HCT116 (cell line): ENCODE measurements around the gene GRK5. TPM values are rescaled to one million over a fixed set of nuclear protein-coding genes. Genes with fewer than 3 reads are reported as not detected.
"Not testable (repeated sequence)": the region's sequence is repeated elsewhere in the genome, so short reads cannot be mapped to it uniquely, and the experiment has no call there.

Source experiments
- ATAC-seq: fragments of 200-7000 bp; cut with Tn5 transposase; 2 replicates; pipeline ENCODE4 v1.9.1; 2020; ENCODE audit warnings: mild to moderate bottlenecking, moderate library complexity
- BruUV-seq: library from RNA; stranded (reverse); fragments of 400-500 nt; replicated peaks from 2 replicates; lab custom pipeline; 2021; lab: Mats Ljungman, UMichigan
- CTCF ChIA-PET: fragments of 300-600 bp; sonication (Branson Sonifier 250); formaldehyde crosslinking; loops from one replicate; lab custom pipeline; 2021; ENCODE audit warnings: antibody characterized with exemption; lab: Charles Lee
- POLR2A ChIA-PET: fragments of 300-600, 350-600 bp; sonication (Branson Sonifier 250); formaldehyde crosslinking; loops from one replicate; lab custom pipeline; 2021; ENCODE audit warnings: antibody characterized with exemption; lab: Charles Lee
- RAD21 ChIA-PET, 2 experiments: fragments of 300-600 bp; sonication (Branson Sonifier 250); formaldehyde crosslinking; loops; one replicate each; lab custom pipeline; 2023; ENCODE audit warnings: low total read pairs in 2 of 2; ENCODE audit not compliant: uncharacterized antibody in 2 of 2, unreplicated experiment in 2 of 2, low non-redundant PET in 1 of 2; lab: Charles Lee
- DNase-seq: peaks from one replicate; pipeline ENCODE4 v3.0.0-alpha.2; 2010; ENCODE audit warnings: low read depth, low spot score
- H2AFZ ChIP-seq: fragments of 200-600 bp; shearing (Covaris generic), sonication (generic); 2 replicates; pipeline ENCODE4 v1.6.1; 2017; ENCODE audit warnings: low read depth, mixed run types, mixed read lengths, antibody characterized with exemption, low read length; ENCODE audit not compliant: poor library complexity, severe bottlenecking
- H3K27ac ChIP-seq: 2 replicates; pipeline ENCODE4 v1.5.1; 2012; ENCODE audit warnings: low read depth, low read length
- H3K27me3 ChIP-seq: fragments of 200-600 bp; sonication (generic); 2 replicates; pipeline ENCODE4 v1.6.1; 2016; ENCODE audit warnings: mixed run types, low read length, mixed read lengths; ENCODE audit not compliant: insufficient read depth
- H3K36me3 ChIP-seq, 2 experiments: fragments of 200-500 bp in 1 of 2; fragments of 200-600 bp in 1 of 2; sonication (Bioruptor generic) in 1 of 2; sonication (generic) in 1 of 2; 2 replicates each; pipeline versions ENCODE4 v1.5.1 to v1.6.1; 2014 to 2016; ENCODE audit warnings: low read length in 2 of 2, inconsistent platforms in 1 of 2, mixed read lengths in 1 of 2, mixed run types in 1 of 2; ENCODE audit not compliant: insufficient read depth in 2 of 2, control insufficient read depth in 1 of 2
- H3K4me1 ChIP-seq, 2 experiments: fragments of 200-600 bp in 1 of 2; sonication (generic) in 1 of 2; 2 replicates each; pipeline versions ENCODE4 v1.5.1 to v1.6.1; 2012 to 2017; ENCODE audit warnings: low read length in 2 of 2, inconsistent platforms in 1 of 2, mild to moderate bottlenecking in 1 of 2, mixed read lengths in 1 of 2, mixed run types in 1 of 2, moderate library complexity in 1 of 2; ENCODE audit not compliant: insufficient read depth in 2 of 2, control insufficient read depth in 1 of 2
- H3K4me2 ChIP-seq: fragments of 200-600 bp; sonication (generic); 2 replicates; pipeline ENCODE4 v1.6.1; 2017; ENCODE audit warnings: mixed run types, low read length, mixed read lengths
- H3K4me3 ChIP-seq, 2 experiments: fragments of 200-600 bp in 1 of 2; sonication (generic) in 1 of 2; replicated peaks in 1 of 2; 2 replicates each; pipeline ENCODE4 v1.5.1; 2011 to 2016; ENCODE audit warnings: low read length in 2 of 2, control low read depth in 1 of 2, low read depth in 1 of 2, mild to moderate bottlenecking in 1 of 2, mixed read lengths in 1 of 2, mixed run types in 1 of 2
- H3K79me2 ChIP-seq: fragments of 200-600 bp; sonication (generic); 2 replicates; pipeline ENCODE4 v1.6.1; 2017; ENCODE audit warnings: mild to moderate bottlenecking, mixed run types, low read length, moderate library complexity, mixed read lengths; ENCODE audit not compliant: insufficient read depth
- H3K9ac ChIP-seq: fragments of 200-600 bp; sonication (generic); 2 replicates; pipeline ENCODE4 v1.6.1; 2016; ENCODE audit warnings: low read length, mixed read lengths
- H3K9me2 ChIP-seq: fragments of 200-600 bp; sonication (generic), shearing (Covaris generic); 2 replicates; pipeline ENCODE4 v1.6.1; 2017; ENCODE audit warnings: mixed run types, mild to moderate bottlenecking, moderate library complexity; ENCODE audit not compliant: insufficient read depth
- H3K9me3 ChIP-seq, 2 experiments: fragments of 200-500 bp in 1 of 2; fragments of 200-600 bp in 1 of 2; sonication (Bioruptor generic) in 1 of 2; sonication (generic) in 1 of 2; 2 replicates each; pipeline ENCODE4 v1.6.1; 2014 to 2017; ENCODE audit warnings: low read length in 2 of 2, mixed read lengths in 2 of 2, inconsistent platforms in 1 of 2, low read depth in 1 of 2, mild to moderate bottlenecking in 1 of 2, mixed run types in 1 of 2, moderate library complexity in 1 of 2; ENCODE audit not compliant: control insufficient read depth in 1 of 2, insufficient read depth in 1 of 2
- H4K20me1 ChIP-seq: fragments of 200-600 bp; sonication (generic), shearing (Covaris generic); 2 replicates; pipeline ENCODE4 v1.6.1; 2017; ENCODE audit warnings: mixed run types, mild to moderate bottlenecking, moderate library complexity; ENCODE audit not compliant: insufficient read depth
- ELF1 ChIP-seq: IDR thresholded peaks from 2 replicates; pipeline ENCODE4 v1.6.1; 2012; ENCODE audit warnings: low read depth, borderline replicate concordance
- EZH2 ChIP-seq: fragments of 200-600 bp; sonication (generic); IDR thresholded peaks from 2 replicates; pipeline ENCODE4 v1.6.1; 2017; ENCODE audit warnings: antibody characterized with exemption, mixed run types
- EZH2phosphoT487 ChIP-seq: fragments of 200-600 bp; IDR thresholded peaks from 2 replicates; pipeline ENCODE4 v1.6.1; 2018; ENCODE audit warnings: antibody characterized with exemption, borderline replicate concordance
- JUND ChIP-seq: IDR thresholded peaks from 2 replicates; pipeline ENCODE4 v1.6.1; 2012
- POLR2A ChIP-seq: IDR thresholded peaks from 2 replicates; pipeline ENCODE4 v1.7.0; 2011; ENCODE audit warnings: borderline replicate concordance; ENCODE audit not compliant: insufficient read depth, insufficient read length; ENCODE audit errors: extremely low read depth
- POLR2AphosphoS5 ChIP-seq: IDR thresholded peaks from 2 replicates; pipeline ENCODE4 v1.6.1; 2011; ENCODE audit warnings: mild to moderate bottlenecking, low read depth, low read length, moderate library complexity
- TCF7L2 ChIP-seq: IDR thresholded peaks from 2 replicates; pipeline ENCODE4 v1.7.0; 2011; ENCODE audit warnings: borderline replicate concordance, inconsistent platforms; ENCODE audit not compliant: insufficient read depth, insufficient read length; ENCODE audit errors: extremely low read depth
- YY1 ChIP-seq: IDR thresholded peaks from 2 replicates; pipeline ENCODE4 v1.6.1; 2011; ENCODE audit warnings: low read length, low read depth, moderate library complexity, mild to moderate bottlenecking; ENCODE audit not compliant: insufficient replicate concordance; ENCODE audit errors: extremely low read depth
- intact Hi-C: fragments of 100-400 bp; cut with micrococcal nuclease; formaldehyde crosslinking; loops from 2 replicates; pipeline ENCODE4 v1.10.0; 2022
- total RNA-seq: library from RNA; stranded (reverse); gene quantifications from one replicate; pipeline ENCODE4 v1.2.1, GENCODE V29; 2021; ENCODE audit not compliant: unreplicated experiment
- TF ChIP-seq, protein P1 (sequence below): IDR thresholded peaks from 2 replicates; pipeline ENCODE4 v1.6.1; 2012; ENCODE audit warnings: low read depth
- TF ChIP-seq, protein P2 (sequence below): IDR thresholded peaks from 2 replicates; pipeline ENCODE4 v1.6.1; 2012
- TF ChIP-seq, protein P3 (sequence below): IDR thresholded peaks from 2 replicates; pipeline ENCODE4 v1.6.1; 2012

Gene GRK5
- total RNA-seq, 1 experiment from 2014 or later: 7.3 TPM

DNA sequence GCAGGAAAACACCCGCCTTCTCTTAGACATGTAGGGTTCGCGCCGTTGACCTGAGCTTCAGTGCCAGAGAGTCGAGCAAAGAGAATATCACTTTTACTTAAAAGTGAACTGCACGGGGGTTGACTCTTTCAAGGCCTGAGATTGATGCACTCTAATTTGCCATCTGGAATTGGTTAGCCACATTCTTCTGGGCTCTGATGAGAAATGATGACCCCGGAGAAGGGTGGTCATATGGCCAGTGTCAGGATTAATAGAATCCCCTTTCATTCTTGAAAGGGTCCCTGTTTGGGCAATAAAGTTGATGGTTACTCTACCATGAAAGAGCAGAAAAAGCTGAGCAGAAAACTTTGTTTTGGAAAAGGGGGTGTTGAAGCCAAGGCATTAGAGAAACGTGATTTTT lies 31.2 kb downstream of the GRK5 start (continued):
- TF ChIP-seq, protein P1, sequence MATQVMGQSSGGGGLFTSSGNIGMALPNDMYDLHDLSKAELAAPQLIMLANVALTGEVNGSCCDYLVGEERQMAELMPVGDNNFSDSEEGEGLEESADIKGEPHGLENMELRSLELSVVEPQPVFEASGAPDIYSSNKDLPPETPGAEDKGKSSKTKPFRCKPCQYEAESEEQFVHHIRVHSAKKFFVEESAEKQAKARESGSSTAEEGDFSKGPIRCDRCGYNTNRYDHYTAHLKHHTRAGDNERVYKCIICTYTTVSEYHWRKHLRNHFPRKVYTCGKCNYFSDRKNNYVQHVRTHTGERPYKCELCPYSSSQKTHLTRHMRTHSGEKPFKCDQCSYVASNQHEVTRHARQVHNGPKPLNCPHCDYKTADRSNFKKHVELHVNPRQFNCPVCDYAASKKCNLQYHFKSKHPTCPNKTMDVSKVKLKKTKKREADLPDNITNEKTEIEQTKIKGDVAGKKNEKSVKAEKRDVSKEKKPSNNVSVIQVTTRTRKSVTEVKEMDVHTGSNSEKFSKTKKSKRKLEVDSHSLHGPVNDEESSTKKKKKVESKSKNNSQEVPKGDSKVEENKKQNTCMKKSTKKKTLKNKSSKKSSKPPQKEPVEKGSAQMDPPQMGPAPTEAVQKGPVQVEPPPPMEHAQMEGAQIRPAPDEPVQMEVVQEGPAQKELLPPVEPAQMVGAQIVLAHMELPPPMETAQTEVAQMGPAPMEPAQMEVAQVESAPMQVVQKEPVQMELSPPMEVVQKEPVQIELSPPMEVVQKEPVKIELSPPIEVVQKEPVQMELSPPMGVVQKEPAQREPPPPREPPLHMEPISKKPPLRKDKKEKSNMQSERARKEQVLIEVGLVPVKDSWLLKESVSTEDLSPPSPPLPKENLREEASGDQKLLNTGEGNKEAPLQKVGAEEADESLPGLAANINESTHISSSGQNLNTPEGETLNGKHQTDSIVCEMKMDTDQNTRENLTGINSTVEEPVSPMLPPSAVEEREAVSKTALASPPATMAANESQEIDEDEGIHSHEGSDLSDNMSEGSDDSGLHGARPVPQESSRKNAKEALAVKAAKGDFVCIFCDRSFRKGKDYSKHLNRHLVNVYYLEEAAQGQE: no peak
- TF ChIP-seq, protein P2, sequence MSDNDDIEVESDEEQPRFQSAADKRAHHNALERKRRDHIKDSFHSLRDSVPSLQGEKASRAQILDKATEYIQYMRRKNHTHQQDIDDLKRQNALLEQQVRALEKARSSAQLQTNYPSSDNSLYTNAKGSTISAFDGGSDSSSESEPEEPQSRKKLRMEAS: no peak
- TF ChIP-seq JUND: no peak
- TF ChIP-seq TCF7L2: no peak
- no peak for TF ChIP-seq EZH2
- TF ChIP-seq, protein P3, sequence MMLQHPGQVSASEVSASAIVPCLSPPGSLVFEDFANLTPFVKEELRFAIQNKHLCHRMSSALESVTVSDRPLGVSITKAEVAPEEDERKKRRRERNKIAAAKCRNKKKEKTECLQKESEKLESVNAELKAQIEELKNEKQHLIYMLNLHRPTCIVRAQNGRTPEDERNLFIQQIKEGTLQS: no peak
- TF ChIP-seq EZH2phosphoT487: no peak
- no peak for TF ChIP-seq POLR2A
- no peak for TF ChIP-seq YY1
- no peak for TF ChIP-seq ELF1
- TF ChIP-seq POLR2AphosphoS5: no peak

DNA sequence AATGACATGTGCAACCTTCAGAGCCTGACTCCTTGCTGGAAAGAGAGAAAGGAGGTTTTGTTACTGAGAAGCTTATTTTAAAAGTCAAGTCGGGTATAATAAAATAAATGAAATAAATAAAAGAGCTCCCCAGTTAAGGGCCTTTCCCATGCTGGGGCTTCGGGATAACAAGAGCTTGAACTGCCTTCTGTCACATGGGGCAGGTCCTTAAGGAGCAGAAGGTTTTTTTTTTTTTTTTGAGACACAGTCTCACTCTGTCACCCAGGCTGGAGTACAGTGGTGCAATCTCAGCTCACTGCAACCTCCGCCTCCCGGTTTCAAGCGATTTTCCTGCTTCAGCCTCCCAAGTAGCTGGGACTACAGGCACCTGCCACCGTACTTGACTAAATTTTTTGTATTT lies 31.6 kb downstream of the GRK5 start:
- H3K36me3 ChIP-seq, H4K20me1 ChIP-seq, H2AFZ ChIP-seq, ATAC-seq, DNase-seq, H3K4me3 ChIP-seq, H3K27me3 ChIP-seq, H3K27ac ChIP-seq, H3K4me2 ChIP-seq, intact Hi-C loops, H3K9me2 ChIP-seq, BruUV-seq, H3K79me2 ChIP-seq, H3K9me3 ChIP-seq, H3K9ac ChIP-seq: not testable (repeated sequence)
- ChIA-PET CTCF (interaction anchor here (0.8 kb wide), 1 partner anchor 10 kb away, joined by 3 read pairs; no protein-coding TSS in a partner anchor), RAD21 (interaction anchor here in 1 of 2 experiments (0.6 kb wide), 1 partner anchor 51 kb away, joined by 3 read pairs; no protein-coding TSS in a partner anchor), POLR2A (interaction anchor here (1.4 to 1.6 kb wide), 2 partner anchors 14 to 74 kb away, joined by 3 to 4 read pairs; no protein-coding TSS in a partner anchor)
- peaks cover 8 to 34% of the 10 kb centered on the region in 2 experiments; a peak in 3 of 4 replicates for H3K4me1 ChIP-seq

DNA sequence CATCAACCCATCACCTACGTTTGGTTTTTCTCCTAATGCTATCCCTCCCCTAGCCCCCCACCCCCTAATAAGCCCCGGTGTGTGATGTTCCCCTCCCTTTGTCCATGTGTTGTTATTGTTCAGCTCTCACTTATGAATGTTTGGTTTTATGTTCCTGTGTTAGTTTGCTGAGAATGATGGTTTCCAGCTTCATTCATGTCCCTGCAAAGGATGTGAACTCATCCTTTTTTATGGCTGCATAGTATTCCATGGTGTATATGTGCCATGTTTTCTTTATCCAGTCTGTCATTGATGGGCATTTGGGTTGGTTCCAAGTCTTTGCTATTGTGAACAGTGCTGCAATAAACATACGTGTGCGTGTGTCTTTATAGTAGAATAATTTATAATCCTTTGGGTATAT lies 32.3 kb downstream of the GRK5 start:
- BruUV-seq, RAD21 ChIA-PET, H2AFZ ChIP-seq, H3K9me2 ChIP-seq, H3K4me3 ChIP-seq, H3K27ac ChIP-seq, H3K9me3 ChIP-seq, DNase-seq, H3K9ac ChIP-seq, intact Hi-C loops, H3K36me3 ChIP-seq, CTCF ChIA-PET, H3K27me3 ChIP-seq, H4K20me1 ChIP-seq, ATAC-seq, H3K79me2 ChIP-seq, H3K4me2 ChIP-seq: not testable (repeated sequence)
- POLR2A ChIA-PET: interaction anchor here (1.4 kb wide), 1 partner anchor 14 kb away, joined by 4 read pairs; no protein-coding TSS in a partner anchor
- peaks cover 8 to 33% of the 10 kb centered on the region in 2 experiments; a peak in 3 of 4 replicates for H3K4me1 ChIP-seq
